NCI-H2029 treated with DMSO at 0.1 percent for 48 hours (cell line): ENCODE results near the gene C17orf114.

Experiments used
- DNase-seq: peaks from one replicate; lab custom pipeline; 2025; lab: John Stamatoyannopoulos, UW

C17orf114 gene

DNA sequence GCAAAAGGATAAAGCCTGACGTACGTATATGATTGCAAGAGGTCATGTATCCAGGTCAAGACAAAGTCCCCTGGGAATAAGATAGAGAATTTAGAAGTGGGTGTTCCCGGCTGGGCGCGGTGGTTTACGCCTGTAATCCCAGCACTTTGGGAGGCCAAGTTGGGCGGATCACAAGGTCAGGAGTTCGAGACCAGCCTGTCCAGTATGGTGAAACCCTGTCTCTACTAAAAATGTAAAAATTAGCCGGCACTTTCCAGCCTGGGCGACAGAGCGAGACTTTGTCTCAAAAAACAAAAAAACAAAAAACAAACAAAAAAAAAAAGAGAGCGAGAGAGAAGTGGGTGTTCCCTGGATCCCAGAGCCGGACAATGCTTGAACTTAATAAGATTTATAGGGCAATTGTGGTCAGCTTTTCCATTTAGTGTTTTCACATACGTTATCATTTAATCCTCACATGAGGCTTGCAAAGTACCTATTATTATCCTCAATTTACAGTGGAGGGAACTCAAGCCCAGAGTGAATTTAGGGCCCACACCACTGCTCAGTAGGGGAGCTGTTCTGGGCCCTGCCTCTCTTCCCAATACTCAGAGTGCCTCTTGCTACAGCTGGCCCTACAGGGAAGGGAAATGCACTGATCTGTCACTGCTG, 13.8 kb downstream of the C17orf114 start:
- no peak for DNase-seq

DNA sequence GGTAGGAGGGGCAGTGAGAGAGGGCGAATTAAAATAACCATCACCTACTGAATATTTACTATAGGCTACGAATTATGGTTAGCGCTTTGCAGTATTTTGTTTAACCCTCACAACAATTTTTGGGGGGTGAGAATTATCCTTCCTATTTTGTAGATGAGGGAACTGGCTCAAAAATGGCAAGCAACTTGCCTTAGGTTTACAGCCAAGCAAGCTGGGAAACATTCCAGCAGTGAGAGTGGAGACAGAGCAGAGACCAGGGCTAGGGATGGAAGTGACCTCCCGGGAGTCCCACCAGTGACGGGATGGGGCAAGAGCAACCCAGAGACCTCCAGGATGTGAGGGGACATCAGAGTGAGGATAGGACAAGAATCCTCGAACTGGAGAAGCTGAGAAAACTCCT, 15.6 kb downstream of the C17orf114 start:
- no peak for DNase-seq

DNA sequence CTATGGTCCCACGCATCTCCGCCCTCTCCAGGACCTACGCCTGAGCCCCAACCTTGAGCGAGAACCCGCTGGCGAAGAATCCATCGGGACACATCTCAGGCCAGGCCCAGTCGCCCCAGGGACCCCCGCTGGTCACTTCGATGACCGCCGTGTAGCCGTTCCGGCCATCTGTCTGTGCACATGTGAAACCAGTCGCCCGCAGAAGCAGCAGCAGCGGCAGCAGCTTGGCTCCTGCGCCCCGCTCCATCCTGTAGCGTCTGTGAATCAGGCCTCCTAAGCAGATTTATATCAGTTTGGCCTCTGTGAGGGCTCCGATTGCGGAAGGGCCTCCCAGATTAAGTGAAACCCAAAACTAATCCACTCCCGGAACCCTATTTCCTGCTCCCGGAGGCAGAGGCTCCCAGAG, 16.0 kb downstream of the C17orf114 start, which contains the start of gene VMO1:
Gene VMO1 (minus strand): TSS at position 259 of the 406 bp plus-strand sequence. CDS start 12 bp downstream, at position 247.
- no peak for DNase-seq

DNA sequence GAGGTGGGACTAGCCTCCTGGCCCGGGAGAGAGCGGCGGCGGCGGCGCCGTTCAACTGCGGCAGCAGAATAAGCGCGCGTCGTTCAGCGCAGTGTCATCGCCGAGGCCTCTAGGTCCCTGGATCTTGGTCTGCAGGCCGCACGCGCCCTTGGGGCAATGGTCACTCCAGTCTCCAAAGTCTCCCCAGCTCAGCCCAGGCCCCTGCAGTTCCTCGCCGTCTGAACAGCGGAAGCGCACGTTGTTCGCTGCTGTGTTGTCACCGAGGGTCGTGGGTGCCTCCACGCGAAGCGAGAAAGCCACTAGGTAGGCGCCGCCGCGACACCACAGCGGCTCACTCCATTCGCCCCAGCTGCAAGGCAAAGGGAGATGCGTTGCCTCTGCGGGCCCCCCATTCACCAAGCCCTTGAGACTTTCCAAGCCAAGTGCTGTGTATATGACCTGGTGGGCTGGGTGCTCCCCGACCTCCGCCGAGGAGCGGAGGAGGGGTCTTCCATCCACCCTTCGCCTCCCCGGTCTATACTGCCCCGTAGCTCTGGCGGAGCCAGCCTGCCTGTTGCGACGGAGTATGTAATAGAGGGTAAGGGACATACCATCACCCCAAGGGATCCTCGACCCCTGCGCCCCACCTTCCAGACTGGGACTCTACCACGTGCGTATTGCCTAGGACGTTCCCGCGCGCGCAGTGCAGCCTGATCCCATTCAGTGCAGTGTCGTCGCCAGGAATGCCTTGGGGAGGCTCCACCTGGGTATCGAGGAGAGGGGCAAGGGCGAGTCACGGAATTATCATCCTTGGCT, 16.6 kb downstream of the C17orf114 start:
- DNase-seq = no peak

DNA sequence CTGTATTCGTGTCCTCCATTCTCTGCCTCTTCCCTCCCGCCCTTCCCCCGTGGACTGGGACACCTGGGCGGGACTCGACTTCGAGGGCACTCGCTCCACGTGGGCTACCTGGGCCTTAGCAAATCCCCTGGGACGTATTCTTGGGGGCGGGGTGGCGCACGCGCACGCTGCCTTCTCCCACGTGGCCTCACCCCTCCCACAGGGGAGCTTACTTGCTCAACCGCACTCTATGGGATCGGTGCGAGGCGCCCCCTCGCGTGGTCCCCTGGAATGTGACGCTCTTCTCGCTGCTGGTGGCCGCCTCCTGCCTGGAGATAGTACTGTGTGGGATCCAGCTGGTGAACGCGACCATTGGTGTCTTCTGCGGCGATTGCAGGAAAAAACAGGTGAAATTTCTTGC, 19.5 kb downstream of the C17orf114 start:
- DNase-seq = no peak

DNA sequence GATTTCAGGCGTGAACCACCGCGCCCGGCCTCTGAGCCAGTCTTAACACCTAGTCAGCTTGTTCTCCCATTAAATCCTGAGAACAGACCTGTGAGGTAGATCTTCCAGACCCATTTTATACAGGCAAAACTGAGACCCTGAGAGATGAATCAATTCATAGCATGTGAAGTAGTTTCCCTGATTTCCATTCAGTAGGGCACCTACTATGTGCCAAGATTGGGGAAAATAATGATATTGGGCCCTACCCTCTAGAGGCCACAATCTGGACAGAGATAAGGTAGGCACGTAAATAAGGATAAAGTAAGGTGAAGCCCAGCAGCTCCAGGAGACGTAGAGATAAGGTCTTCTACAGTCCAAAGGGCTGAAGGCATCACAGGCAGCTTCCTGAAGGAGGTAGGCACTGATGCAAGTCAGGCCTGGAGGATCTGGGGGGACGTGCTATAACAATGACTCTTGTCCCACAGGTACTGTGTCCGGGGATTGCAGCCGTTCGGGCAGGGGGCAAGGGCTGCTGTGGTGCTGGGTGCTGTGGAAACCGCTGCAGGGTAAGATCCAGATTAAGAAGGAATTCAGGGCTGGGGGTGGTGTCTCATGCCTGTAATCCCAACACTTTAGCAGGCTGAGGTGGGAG, 21.7 kb downstream of the C17orf114 start:
- no peak for DNase-seq

DNA sequence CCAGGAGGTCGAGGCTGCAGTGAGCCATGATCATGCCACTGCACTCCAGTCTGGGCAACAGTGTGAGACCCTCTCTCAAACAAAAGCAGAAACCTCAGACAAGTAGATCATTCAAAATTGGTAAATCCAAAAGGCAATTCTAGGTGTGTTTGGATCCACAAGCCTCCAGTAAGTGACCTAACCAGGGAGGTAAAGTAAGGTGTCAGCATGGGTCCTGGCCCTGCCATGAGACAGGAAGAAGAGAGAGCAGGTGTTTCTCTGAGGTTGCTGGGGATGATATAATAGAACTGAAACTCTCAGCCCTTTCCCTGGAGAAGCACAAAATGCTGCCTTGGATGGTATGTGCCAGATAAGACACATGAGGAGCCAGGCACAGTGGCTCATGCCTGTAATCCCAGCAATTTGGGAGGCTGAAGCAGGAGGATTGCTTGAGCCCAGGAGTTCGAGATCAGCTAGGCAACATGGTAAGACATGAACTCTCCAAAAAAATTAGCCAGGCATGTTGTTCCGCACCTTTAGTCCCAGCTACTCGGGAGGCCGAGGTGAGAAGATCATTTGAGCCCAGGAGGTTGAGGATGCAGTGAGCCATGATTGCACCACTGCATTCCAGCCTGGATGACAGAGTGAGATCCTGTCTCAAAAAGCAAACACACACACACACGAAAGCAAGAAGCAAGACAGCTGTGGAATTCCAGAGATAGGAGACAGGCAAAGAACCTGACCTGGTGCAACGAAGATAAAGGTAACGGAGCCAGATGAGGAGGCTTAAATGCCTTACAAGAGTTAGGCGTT, 24.0 kb downstream of the C17orf114 start:
- no peak for DNase-seq

DNA sequence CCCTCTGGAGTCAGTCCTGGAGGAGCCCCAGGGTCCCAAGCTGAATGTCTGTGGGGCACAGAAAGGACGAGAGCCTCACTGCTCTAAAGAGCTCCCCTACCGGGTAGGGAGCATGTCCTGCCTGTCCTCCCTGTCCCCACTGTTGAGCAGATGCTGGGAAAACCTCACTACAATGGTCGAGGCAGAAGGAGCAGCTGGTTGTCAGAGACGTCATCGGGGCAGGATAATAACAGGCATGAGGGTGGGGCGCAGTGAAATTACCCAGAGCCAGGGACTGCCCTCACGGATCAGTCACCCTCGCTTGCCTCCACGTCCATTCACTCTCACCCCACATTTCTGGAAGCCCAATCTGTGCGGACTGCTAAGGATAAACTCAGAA, 29.9 kb downstream of the C17orf114 start:
- no peak for DNase-seq

DNA sequence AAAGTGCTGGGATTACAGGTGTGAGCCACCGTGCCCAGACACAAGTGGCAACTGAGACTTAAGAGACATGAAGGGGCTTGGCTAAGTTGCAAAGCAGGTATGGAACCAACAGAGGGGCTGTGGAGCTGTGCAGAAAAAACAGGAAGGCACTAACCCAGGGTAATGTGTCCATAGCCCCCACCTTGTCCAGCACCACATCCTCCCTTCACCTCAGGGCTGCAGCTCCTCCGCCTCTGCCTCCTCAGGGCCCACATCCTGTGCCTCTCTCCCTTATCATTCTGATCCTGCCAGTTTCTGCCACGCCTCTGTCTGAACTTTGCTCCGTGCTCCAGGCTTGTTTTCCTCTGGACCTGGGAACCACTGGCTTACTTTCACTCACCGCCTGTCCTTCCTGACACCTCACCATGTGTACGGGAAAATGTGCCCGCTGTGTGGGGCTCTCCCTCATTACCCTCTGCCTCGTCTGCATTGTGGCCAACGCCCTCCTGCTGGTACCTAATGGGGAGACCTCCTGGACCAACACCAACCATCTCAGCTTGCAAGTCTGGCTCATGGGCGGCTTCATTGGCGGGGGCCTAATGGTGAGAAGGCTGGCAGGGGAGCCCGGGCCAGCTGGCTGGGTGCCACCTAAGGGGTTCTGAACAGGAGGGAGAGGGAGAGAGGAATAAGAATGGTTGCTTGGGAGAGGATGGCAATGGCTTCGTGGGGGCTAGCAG, 30.5 kb downstream of the C17orf114 start, which contains the start of gene TM4SF5:
Gene TM4SF5 (plus strand): TSS at position 368 of the 716 bp plus-strand sequence. CDS start 37 bp downstream, at position 405.
- no peak for DNase-seq

DNA sequence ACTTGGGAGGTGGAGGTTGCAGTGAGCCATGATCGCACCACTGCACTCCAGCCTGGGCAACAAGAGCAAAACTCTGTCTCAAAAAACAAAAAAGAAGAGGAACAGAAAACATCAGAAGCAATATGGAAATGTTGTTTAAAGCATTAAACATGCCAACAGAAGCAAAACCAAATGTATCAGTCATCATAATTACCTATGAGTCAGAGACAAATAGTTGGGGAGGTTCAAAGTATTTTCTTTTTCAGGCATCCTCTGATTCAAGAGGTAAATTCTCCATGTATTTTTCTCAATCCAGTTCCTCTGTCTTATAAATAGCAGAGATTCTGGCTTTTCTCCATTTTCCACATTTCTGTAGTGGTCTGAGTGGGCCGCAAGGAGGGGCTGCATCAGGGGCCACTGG, 32.5 kb downstream of the C17orf114 start:
- no peak for DNase-seq

DNA sequence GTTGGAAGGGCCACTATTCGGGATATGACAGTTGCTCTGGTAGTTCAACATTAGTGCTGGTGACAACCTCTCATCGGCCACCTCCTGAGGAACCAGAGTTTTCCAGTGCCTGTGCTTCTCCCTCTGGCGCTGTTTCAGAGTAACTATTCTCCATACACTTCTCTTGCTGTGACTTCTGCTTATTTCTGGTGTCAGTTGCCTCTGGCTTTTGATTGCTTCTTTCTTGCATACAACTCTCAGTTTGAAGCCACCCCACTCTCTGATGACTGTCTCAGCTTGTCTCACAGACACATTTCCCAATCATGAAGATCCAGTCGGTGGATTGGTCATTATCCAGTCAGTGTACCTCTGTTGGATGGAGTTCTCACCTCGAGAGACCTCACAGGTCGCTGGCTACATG, 33.8 kb downstream of the C17orf114 start:
- DNase-seq = no peak

DNA sequence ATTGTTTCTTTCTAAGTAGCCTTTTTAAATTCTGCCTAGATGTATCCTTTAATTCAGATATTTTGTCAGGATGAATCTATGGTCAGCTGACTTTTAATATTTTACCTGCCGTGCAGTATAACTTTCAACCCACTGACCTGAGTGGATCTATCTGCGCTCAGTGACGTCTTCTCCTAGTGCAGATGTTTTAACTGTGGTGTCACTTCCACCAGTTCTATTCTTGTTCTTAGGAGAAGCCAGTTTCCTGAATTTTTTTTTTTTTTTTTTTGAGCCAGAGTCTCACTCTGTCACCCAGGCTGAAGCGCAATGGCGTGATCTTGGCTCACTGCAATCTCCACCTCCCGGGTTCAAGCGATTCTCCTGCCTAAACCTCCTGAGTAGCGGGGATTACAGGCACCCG, 35.4 kb downstream of the C17orf114 start:
- DNase-seq = no peak

DNA sequence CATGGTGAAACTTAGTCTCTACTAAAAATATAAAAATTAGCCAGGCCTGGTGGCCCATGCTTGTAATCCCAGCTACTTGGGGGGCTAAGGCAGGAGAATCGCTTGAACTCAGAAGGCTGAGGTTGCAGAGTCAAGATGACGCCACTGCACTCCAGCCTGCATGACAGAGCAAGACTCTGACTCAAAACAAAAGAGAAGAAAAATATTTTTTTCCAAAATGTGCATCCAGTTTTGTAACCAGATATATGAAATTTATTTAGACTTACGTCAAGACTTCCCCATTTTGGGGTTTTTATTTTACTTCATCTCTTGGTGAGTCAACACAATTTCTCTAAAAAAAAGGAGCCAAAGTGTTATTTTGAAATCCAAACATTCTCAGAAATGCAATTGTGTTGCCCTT, 35.9 kb downstream of the C17orf114 start:
- DNase-seq = no peak

DNA sequence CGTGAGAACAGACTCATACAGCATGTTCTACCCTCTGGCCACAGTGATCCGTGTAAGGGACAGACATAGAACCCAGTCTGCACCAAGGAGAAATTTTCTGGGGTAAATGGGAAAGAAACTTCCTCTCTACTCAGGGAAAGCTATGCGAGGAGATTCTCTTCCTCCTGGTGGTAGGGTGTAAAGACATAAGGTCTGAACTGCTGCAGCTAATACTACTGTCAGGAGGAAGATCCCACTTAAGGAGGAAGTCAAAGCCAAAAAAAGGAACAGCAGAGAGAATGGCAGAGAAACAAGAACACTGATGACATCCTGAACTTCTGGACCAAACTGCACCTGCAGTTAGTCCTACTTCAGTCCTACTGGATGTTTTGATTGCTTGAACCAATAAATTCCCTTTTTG, 37.5 kb downstream of the C17orf114 start:
- no peak for DNase-seq

DNA sequence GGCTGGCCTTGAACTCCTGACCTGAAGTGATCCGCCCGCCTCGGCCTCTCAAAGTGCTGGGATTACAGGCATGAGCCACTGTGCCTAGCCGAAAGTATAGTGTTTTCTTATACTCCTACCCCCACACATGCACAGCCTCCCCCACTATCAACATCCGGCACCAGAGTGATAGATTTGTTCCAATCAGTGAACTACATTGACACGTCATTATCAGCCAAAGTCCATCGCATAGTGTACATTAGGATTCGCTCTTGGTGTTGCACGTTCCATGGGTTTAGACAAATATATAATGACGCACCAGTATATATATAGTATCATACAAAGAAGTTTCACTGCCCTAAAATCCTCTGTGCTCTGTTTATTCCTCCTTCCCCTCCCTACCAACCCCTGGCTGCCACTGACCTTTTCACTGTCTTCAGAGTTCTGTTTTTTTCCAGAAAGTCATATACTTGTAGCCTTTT, 42.3 kb downstream of the C17orf114 start:
- DNase-seq = no peak

DNA sequence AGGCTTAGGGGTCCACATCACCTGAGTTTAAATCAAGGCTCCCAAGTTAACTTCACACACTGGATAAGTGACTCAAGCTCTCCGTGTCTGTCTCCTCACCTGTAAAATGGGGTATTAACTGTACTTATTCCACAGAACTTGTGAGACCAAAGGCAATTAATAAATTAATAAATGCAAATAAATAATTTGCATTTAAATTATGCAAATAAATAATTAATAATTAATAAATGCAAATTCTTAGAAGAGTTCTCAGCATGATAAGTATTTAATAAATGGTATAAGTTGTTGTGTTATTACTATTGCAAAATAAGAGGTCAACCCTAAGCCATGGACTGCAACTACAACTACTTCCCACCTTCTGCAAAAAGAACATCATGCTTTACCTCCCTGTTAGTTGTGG, 48.7 kb downstream of the C17orf114 start:
- DNase-seq = no peak

DNA sequence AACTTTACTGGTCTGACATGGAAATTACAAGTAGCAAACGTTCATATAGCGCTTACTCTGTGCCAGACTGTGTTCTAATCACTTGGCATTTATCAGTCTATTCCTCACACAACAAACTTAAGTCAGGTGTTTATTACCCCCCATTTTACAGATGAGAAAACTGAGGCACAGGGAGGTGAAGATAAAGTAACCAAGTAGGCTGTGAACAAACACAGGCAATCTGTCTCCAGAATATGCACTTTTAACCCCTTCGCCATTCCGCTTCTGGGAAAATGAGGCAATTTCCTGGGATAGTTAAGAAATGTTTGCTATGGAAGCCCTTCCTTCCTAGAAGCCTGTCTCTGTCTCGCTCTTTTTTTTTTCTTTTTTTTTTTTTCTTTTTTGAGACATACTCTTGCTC, 50.2 kb downstream of the C17orf114 start:
- no peak for DNase-seq
